ENCODE measurements around the gene C2CD3. TPM values are rescaled to one million over a fixed set of nuclear protein-coding genes. Genes with fewer than 3 reads are reported as not detected.

The C2CD3 gene
- total and polyA plus RNA-seq, 4 experiments from 2014 or later: 4.5 to 52.7 (median 26.5) TPM

Other genes with a start within 250 kb of the C2CD3 start
- under 1 TPM; 0.23 to 0.30 TPM for gene DNAJB13, start 220.0 kb downstream of the C2CD3 start, total RNA-seq
- under 1 TPM in 1 of 2 donors, not detected in 1; 0.53 TPM for gene DNAJB13, start 220.0 kb downstream of the C2CD3 start, polyA plus RNA-seq
- gene UCP2, start 188.2 kb downstream of the C2CD3 start, total RNA-seq: 100 to 1,000 TPM; 325 to 336 TPM
- 1,000 to 10,000 TPM in 1 of 2 donors, 100 to 1,000 TPM in 1; 910 to 1,459 TPM for gene UCP2, start 188.2 kb downstream of the C2CD3 start, polyA plus RNA-seq
- gene UCP3, start 161.9 kb downstream of the C2CD3 start, total RNA-seq: 1 to 10 TPM; 4.8 to 6.3 TPM
- gene UCP3, start 161.9 kb downstream of the C2CD3 start, polyA plus RNA-seq: under 1 TPM; 0.54 to 0.66 TPM
- gene PPME1, start 287 bp upstream of the C2CD3 start, total RNA-seq: 10 to 100 TPM; 20.7 to 21.9 TPM
- gene PPME1, start 287 bp upstream of the C2CD3 start, polyA plus RNA-seq: 10 to 100 TPM; 17.3 to 21.6 TPM
- gene P4HA3, start 140.6 kb upstream of the C2CD3 start, total RNA-seq: not detected
- gene P4HA3, start 140.6 kb upstream of the C2CD3 start, polyA plus RNA-seq: not detected
- 10 to 100 TPM; 10.4 to 11.2 TPM for gene PGM2L1, start 227.4 kb upstream of the C2CD3 start, total RNA-seq
- 1 to 10 TPM; 4.8 to 5.9 TPM for gene PGM2L1, start 227.4 kb upstream of the C2CD3 start, polyA plus RNA-seq

Data from CD4-positive, alpha-beta memory T cell (primary cell).